ENCODE data around the gene ANKRD36B.
"Not testable (repeated sequence)": the region's sequence is repeated elsewhere in the genome, so short reads cannot be mapped to it uniquely, and the experiment has no call there.

The ANKRD36B gene

GRCh38 chr2:97589598-97590510 is at the start of gene ANKRD36B:
Gene ANKRD36B (minus strand): TSS chr2:97589877. CDS start chr2:97589685, 192 bp downstream.
- DNase-seq (ENCODE audit: low read depth), result peak; percentile 39

GRCh38 chr2:97626049-97626430 is 36.4 kb upstream of the ANKRD36B start:
- DNase-seq (ENCODE audit: low read depth), result not testable (repeated sequence)

- not testable (repeated sequence) for DNase-seq (ENCODE audit: low read depth)
Observed at GRCh38 chr2:97625354-97626048, 35.8 kb upstream of the ANKRD36B start.

GRCh38 chr2:97622976-97623375 is 33.3 kb upstream of the ANKRD36B start:
- DNase-seq (ENCODE audit: low read depth), result not testable (repeated sequence)

- not testable (repeated sequence) for DNase-seq (ENCODE audit: low read depth)
Observed at GRCh38 chr2:97620492-97620891, 30.8 kb upstream of the ANKRD36B start.

GRCh38 chr2:97618939-97619827 is 29.5 kb upstream of the ANKRD36B start:
- DNase-seq (ENCODE audit: low read depth), result not testable (repeated sequence)

- no peak for DNase-seq (ENCODE audit: low read depth)
Observed at GRCh38 chr2:97617911-97618310, 28.2 kb upstream of the ANKRD36B start.

- DNase-seq (ENCODE audit: low read depth), result not testable (repeated sequence)
Observed at GRCh38 chr2:97615746-97616145, 26.1 kb upstream of the ANKRD36B start.

GRCh38 chr2:97611895-97612294 is 22.2 kb upstream of the ANKRD36B start:
- DNase-seq (ENCODE audit: low read depth), result not testable (repeated sequence)

GRCh38 chr2:97608745-97609144 is 19.1 kb upstream of the ANKRD36B start:
- not testable (repeated sequence) for DNase-seq (ENCODE audit: low read depth)

GRCh38 chr2:97605524-97606339 is 16.1 kb upstream of the ANKRD36B start:
- DNase-seq (ENCODE audit: low read depth), result not testable (repeated sequence)

- not testable (repeated sequence) for DNase-seq (ENCODE audit: low read depth)
Observed at GRCh38 chr2:97605109-97605508, 15.4 kb upstream of the ANKRD36B start.

GRCh38 chr2:97601537-97601936 is 11.9 kb upstream of the ANKRD36B start:
- not testable (repeated sequence) for DNase-seq (ENCODE audit: low read depth)

- not testable (repeated sequence) for DNase-seq (ENCODE audit: low read depth)
Observed at GRCh38 chr2:97596180-97596579, 6.5 kb upstream of the ANKRD36B start.

GRCh38 chr2:97593520-97593919 is 3.8 kb upstream of the ANKRD36B start:
- not testable (repeated sequence) for DNase-seq (ENCODE audit: low read depth)

- DNase-seq (ENCODE audit: low read depth), result peak; percentile 56
Observed at GRCh38 chr2:97590515-97591394, 1.1 kb upstream of the ANKRD36B start.

GRCh38 chr2:97589257-97589597 is 450 bp downstream of the ANKRD36B start:
- DNase-seq (ENCODE audit: low read depth), result not testable (repeated sequence)

GRCh38 chr2:97565674-97566073 is 24.0 kb downstream of the ANKRD36B start:
- DNase-seq (ENCODE audit: low read depth), result not testable (repeated sequence)

GRCh38 chr2:97552406-97552805 is 37.3 kb downstream of the ANKRD36B start:
- not testable (repeated sequence) for DNase-seq (ENCODE audit: low read depth)

GRCh38 chr2:97550498-97550897 is 39.2 kb downstream of the ANKRD36B start:
- DNase-seq (ENCODE audit: low read depth), result not testable (repeated sequence)
